ENCODE measurements around the gene ST8SIA6. TPM values are rescaled to one million over a fixed set of nuclear protein-coding genes. Genes with fewer than 3 reads are reported as not detected.
"Not testable (repeated sequence)": the region's sequence is repeated elsewhere in the genome, so short reads cannot be mapped to it uniquely, and the experiment has no call there.

The ST8SIA6 gene
- total RNA-seq, 1 experiment from 2014 or later: 0.57 TPM

- DNase-seq (ENCODE audit: low read depth): no peak
Measured at GRCh38 chr10:17427666-17428350, 26.6 kb downstream of the ST8SIA6 start.

GRCh38 chr10:17427201-17427600 lies 27.2 kb downstream of the ST8SIA6 start:
- DNase-seq (ENCODE audit: low read depth): no peak

- DNase-seq (ENCODE audit: low read depth): no peak
Measured at GRCh38 chr10:17426263-17426750, 28.1 kb downstream of the ST8SIA6 start.

GRCh38 chr10:17425584-17426262 lies 28.7 kb downstream of the ST8SIA6 start:
- no peak for DNase-seq (ENCODE audit: low read depth)

GRCh38 chr10:17423632-17424186 lies 30.7 kb downstream of the ST8SIA6 start:
- no peak for DNase-seq (ENCODE audit: low read depth)

- DNase-seq (ENCODE audit: low read depth): no peak
Measured at GRCh38 chr10:17422931-17423330, 31.5 kb downstream of the ST8SIA6 start.

- no peak for DNase-seq (ENCODE audit: low read depth)
Measured at GRCh38 chr10:17418249-17418648, 36.1 kb downstream of the ST8SIA6 start.

GRCh38 chr10:17416442-17417211 lies 37.8 kb downstream of the ST8SIA6 start:
- no peak for DNase-seq (ENCODE audit: low read depth)

- DNase-seq (ENCODE audit: low read depth): no peak
Measured at GRCh38 chr10:17415046-17415658, 39.2 kb downstream of the ST8SIA6 start.

GRCh38 chr10:17414484-17414883 lies 39.9 kb downstream of the ST8SIA6 start:
- no peak for DNase-seq (ENCODE audit: low read depth)

GRCh38 chr10:17413876-17414275 lies 40.5 kb downstream of the ST8SIA6 start:
- DNase-seq (ENCODE audit: low read depth): no peak

- DNase-seq (ENCODE audit: low read depth): no peak
Measured at GRCh38 chr10:17412323-17412722, 42.1 kb downstream of the ST8SIA6 start.

- no peak for DNase-seq (ENCODE audit: low read depth)
Measured at GRCh38 chr10:17410907-17411306, 43.5 kb downstream of the ST8SIA6 start.

- no peak for DNase-seq (ENCODE audit: low read depth)
Measured at GRCh38 chr10:17409170-17409733, 45.1 kb downstream of the ST8SIA6 start.

- no peak for DNase-seq (ENCODE audit: low read depth)
Measured at GRCh38 chr10:17407047-17407446, 47.3 kb downstream of the ST8SIA6 start.

GRCh38 chr10:17406036-17406834 lies 48.2 kb downstream of the ST8SIA6 start:
- DNase-seq (ENCODE audit: low read depth): no peak

- no peak for DNase-seq (ENCODE audit: low read depth)
Measured at GRCh38 chr10:17403161-17403560, 51.2 kb downstream of the ST8SIA6 start.

GRCh38 chr10:17402040-17402439 lies 52.4 kb downstream of the ST8SIA6 start:
- not testable (repeated sequence) for DNase-seq (ENCODE audit: low read depth)

GRCh38 chr10:17396004-17396403 lies 58.4 kb downstream of the ST8SIA6 start:
- DNase-seq (ENCODE audit: low read depth): no peak

GRCh38 chr10:17394854-17395253 lies 59.5 kb downstream of the ST8SIA6 start:
- DNase-seq (ENCODE audit: low read depth): no peak

All from LHCN-M2 (cell line).